Spleen (tissue), 11 donors: Measurements from ENCODE around the gene CRKL. TPM values are rescaled to one million over a fixed set of nuclear protein-coding genes. Genes with fewer than 3 reads are reported as not detected.

Source experiments
- DNase-seq: peaks from one replicate; pipeline ENCODE4 v3.0.0-alpha.2; 2020
- H3K27ac ChIP-seq, 8 donors: fragments of 200-600 bp; sonication (generic) in 7 of 8; 1 replicate in 4 of 8; 2 replicates in 4 of 8; pipeline versions ENCODE4 v1.5.0 to v1.8.0; 2016 to 2021; ENCODE audit warnings: inconsistent platforms in 4 of 8, mild to moderate bottlenecking in 4 of 8, moderate library complexity in 1 of 8
- H3K27me3 ChIP-seq, 7 donors: fragments of 200-600 bp; sonication (generic) in 6 of 7; replicated peaks in 1 of 7; 1 replicate in 4 of 7; 2 replicates in 3 of 7; pipeline versions ENCODE4 v1.5.0 to v1.8.0; 2016 to 2021; ENCODE audit warnings: inconsistent platforms in 3 of 7, mild to moderate bottlenecking in 1 of 7
- H3K36me3 ChIP-seq, 6 donors: fragments of 200-600 bp; sonication (generic) in 5 of 6; 1 replicate in 4 of 6; 2 replicates in 2 of 6; pipeline versions ENCODE4 v1.5.0 to v1.8.0; 2016 to 2021; ENCODE audit warnings: inconsistent platforms in 2 of 6
- H3K4me1 ChIP-seq, 6 donors: fragments of 200-600 bp; sonication (generic) in 5 of 6; 1 replicate in 3 of 6; 2 replicates in 3 of 6; pipeline versions ENCODE4 v1.5.0 to v1.8.0; 2016 to 2021; ENCODE audit warnings: inconsistent platforms in 3 of 6
- H3K4me3 ChIP-seq, 8 donors: fragments of 200-600 bp; sonication (generic) in 7 of 8; 1 replicate in 4 of 8; 2 replicates in 4 of 8; pipeline versions ENCODE4 v1.5.0 to v1.8.0; 2016 to 2021; ENCODE audit warnings: inconsistent platforms in 4 of 8, mild to moderate bottlenecking in 4 of 8, moderate library complexity in 2 of 8
- H3K9me3 ChIP-seq, 8 donors: fragments of 200-600 bp; sonication (generic) in 7 of 8; 1 replicate in 4 of 8; 2 replicates in 4 of 8; pipeline versions ENCODE4 v1.5.0 to v1.8.0; 2016 to 2021; ENCODE audit warnings: inconsistent platforms in 4 of 8
- POLR2A ChIP-seq, 3 donors: fragments of 450-650 bp; IDR thresholded peaks; one replicate each; pipeline ENCODE4 v1.5.1; 2017; ENCODE audit warnings: antibody characterized with exemption in 3 of 3, mild to moderate bottlenecking in 1 of 3
- POLR2AphosphoS5 ChIP-seq, 3 donors: sonication (generic); formaldehyde crosslinking; IDR thresholded peaks; one replicate each; pipeline ENCODE4 v1.5.1; 2017; ENCODE audit warnings: antibody characterized with exemption in 3 of 3
- WGBS, 5 donors: extraction: QIAGEN DNeasy Blood & Tissue Kit in 3 of 5; methylation state at CpG; one replicate each; pipeline versions ENCODE4 v1.1.5 to v1.1.7; 2013 to 2018; 5-methylcytosine and 5-hydroxymethylcytosine counted together
- intact Hi-C: fragments of 100-400 bp; cut with DNase I; formaldehyde crosslinking; loops from one replicate; pipeline ENCODE4 v1.15.0; 2023; ENCODE audit warnings: low total_unique reads
- polyA plus RNA-seq, 3 donors: library from polyadenylated mRNA; stranded (reverse); fragments of 200-250 nt; gene quantifications; one replicate each; pipeline ENCODE4 v1.2.1, GENCODE V29; 2013
- total RNA-seq, 7 donors: library from RNA; depleted of rRNA in 3 of 7; stranded (reverse); fragments of >200 nt in 3 of 7; fragmentation: NEBNext Ultra II Directional in 4 of 7; extraction: Animal tissue kit (Norgen Biotek cat#: 25700) in 4 of 7; gene quantifications; one replicate each; pipeline versions ENCODE4 v1.1.0 to v1.2.1, GENCODE V29; 2016 to 2021
- TF ChIP-seq, protein P1 (sequence below), 11 experiments: fragments of 200-600 bp in 7 of 11; fragments of 450-650 bp in 4 of 11; sonication (generic) in 4 of 11; IDR thresholded peaks in 8 of 11; conservative IDR thresholded peaks in 3 of 11; 1 replicate in 7 of 11; 2 replicates in 4 of 11; pipeline versions ENCODE4 v1.4.0 to v1.8.0; 2016 to 2021; ENCODE audit warnings: antibody characterized with exemption in 11 of 11, inconsistent platforms in 4 of 11, mild to moderate bottlenecking in 1 of 11
- donor health status: healthy with polysubstance abuse.
- donor health status: DM: no; HTN: no; CAD: no; lungs with moderate emphysema.
- donor health status: DM: no; HTN: no; CAD: no.
- donor health status: Bipolar disorder and iron deficiency.
- donor health status: healthy.
- donor health status: DM: no; HTN: no; CAD: no.
- donor health status: DM: yes; HTN: yes; CAD: no.

Gene CRKL
- total and polyA plus RNA-seq, 10 donors: 11.5 to 65.3 (median 57.4) TPM

DNA sequence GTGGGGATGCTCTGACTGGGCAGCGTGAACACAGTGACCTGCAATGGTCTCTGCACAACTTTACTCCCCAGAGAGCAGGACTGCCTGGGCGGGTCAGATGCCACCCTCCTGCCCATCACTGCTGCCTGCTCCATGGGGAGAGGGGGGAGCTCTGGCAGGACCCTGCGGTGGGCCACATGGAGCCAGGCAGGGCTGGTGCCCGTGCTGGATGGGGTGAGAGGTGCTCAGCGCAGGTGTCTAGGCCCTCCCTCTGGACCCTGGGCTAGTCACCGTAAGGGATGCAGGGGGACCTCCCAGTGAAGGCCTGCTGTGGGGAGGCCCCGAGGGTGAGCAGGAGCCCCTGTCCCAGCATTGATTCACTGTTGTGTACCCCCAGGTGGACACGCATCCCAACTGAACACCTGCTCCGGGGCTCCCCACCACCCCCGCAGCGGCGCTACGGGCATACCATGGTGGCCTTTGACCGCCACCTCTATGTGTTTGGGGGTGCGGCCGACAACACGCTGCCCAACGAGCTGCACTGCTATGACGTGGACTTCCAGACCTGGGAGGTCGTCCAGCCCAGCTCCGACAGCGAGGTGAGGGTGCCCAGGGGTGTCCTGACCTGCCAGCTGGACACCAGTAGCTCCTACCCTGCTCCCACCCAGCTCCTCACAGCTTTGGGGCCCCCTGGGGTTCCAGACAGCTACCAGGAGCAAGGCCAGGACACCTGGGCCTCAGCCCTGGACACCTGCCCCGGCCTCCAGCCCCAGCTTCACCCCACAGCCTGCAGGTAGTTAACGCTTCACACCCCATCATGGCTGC is 74.2 kb downstream of the CRKL start:
- 87 to 97% (median 94%) methylated on average over 14 to 24 of the region's 24 CpGs for WGBS, 5 donors
- Histone ChIP-seq H3K27ac (no peak overlapping the region), H3K4me1 (peaks cover 0 to 10% (median 0%) of the 10 kb centered on the region in 6 donors), H3K9me3 (no peaks in the 10 kb centered on the region), H3K27me3 (no peaks in the 10 kb centered on the region), H3K36me3 (peaks cover 3 to 100% (median 71%) of the 10 kb centered on the region in 6 donors), H3K4me3 (no peak overlapping the region)
- TF ChIP-seq, protein P1, sequence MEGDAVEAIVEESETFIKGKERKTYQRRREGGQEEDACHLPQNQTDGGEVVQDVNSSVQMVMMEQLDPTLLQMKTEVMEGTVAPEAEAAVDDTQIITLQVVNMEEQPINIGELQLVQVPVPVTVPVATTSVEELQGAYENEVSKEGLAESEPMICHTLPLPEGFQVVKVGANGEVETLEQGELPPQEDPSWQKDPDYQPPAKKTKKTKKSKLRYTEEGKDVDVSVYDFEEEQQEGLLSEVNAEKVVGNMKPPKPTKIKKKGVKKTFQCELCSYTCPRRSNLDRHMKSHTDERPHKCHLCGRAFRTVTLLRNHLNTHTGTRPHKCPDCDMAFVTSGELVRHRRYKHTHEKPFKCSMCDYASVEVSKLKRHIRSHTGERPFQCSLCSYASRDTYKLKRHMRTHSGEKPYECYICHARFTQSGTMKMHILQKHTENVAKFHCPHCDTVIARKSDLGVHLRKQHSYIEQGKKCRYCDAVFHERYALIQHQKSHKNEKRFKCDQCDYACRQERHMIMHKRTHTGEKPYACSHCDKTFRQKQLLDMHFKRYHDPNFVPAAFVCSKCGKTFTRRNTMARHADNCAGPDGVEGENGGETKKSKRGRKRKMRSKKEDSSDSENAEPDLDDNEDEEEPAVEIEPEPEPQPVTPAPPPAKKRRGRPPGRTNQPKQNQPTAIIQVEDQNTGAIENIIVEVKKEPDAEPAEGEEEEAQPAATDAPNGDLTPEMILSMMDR (IDR thresholded peaks at IDR 0.05 in 8 of 11, conservative IDR thresholded peaks at IDR 0.05 in 3 of 11): no peak
- TF ChIP-seq POLR2AphosphoS5 (IDR thresholded peaks at IDR 0.05) (no peak), POLR2A (IDR thresholded peaks at IDR 0.05) (no peak)
- no peak for DNase-seq
- intact Hi-C loops: no loop called here

DNA sequence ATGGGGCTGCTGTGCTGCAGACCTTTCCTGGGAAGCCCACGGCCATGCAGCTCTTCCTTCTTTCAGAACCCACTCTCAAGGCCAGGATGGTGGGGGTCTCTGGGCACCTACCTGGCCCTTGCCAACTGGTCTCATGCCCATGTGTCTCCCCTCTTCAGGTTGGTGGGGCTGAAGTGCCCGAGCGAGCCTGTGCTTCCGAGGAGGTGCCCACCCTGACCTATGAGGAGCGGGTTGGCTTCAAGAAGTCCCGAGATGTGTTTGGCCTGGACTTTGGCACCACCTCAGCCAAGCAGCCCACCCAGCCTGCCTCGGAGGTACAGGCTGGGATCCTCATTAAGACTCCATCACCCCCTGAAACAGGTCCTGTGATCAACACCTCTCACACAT is 74.8 kb downstream of the CRKL start:
- no peak overlapping the region for H3K27ac ChIP-seq
- no peaks in the 10 kb centered on the region for H3K27me3 ChIP-seq
- intact Hi-C loops: no loop called here
- 89 to 93% (median 91%) methylated on average over 5 to 7 of the region's 7 CpGs for WGBS, 5 donors
- H3K4me3 ChIP-seq: no peak overlapping the region
- H3K4me1 ChIP-seq: peaks cover 0 to 10% (median 0%) of the 10 kb centered on the region in 6 donors
- H3K36me3 ChIP-seq: peaks cover 3 to 100% (median 71%) of the 10 kb centered on the region in 6 donors
- DNase-seq: no peak
- no peaks in the 10 kb centered on the region for H3K9me3 ChIP-seq
- TF ChIP-seq POLR2A (IDR thresholded peaks at IDR 0.05): no peak
- TF ChIP-seq POLR2AphosphoS5 (IDR thresholded peaks at IDR 0.05): no peak
- TF ChIP-seq, protein P1 (IDR thresholded peaks at IDR 0.05 in 8 of 11, conservative IDR thresholded peaks at IDR 0.05 in 3 of 11): no peak

GRCh38 chr22:20992456-20993303 is 75.5 kb downstream of the CRKL start:
- no peaks in the 10 kb centered on the region for H3K27me3 ChIP-seq
- H3K9me3 ChIP-seq: no peaks in the 10 kb centered on the region
- H3K27ac ChIP-seq: no peak overlapping the region
- H3K4me3 ChIP-seq: no peak overlapping the region
- DNase-seq: no peak
- intact Hi-C loops: no loop called here
- H3K4me1 ChIP-seq: peaks cover 0 to 10% (median 0%) of the 10 kb centered on the region in 6 donors
- no peak for TF ChIP-seq POLR2A (IDR thresholded peaks at IDR 0.05)
- TF ChIP-seq, protein P1 (IDR thresholded peaks at IDR 0.05 in 8 of 11, conservative IDR thresholded peaks at IDR 0.05 in 3 of 11): no peak
- TF ChIP-seq POLR2AphosphoS5 (IDR thresholded peaks at IDR 0.05): no peak
- WGBS, 5 donors: 89 to 94% (median 90%) methylated on average over 17 to 21 of the region's 21 CpGs
- H3K36me3 ChIP-seq: peaks cover 3 to 100% (median 71%) of the 10 kb centered on the region in 6 donors
